VCaP (cell line): ENCODE measurements around the gene FAM53B.

Experiments used
- H3K27ac ChIP-seq: fragments of 450-650 bp; 2 replicates; pipeline ENCODE4 v1.5.1; 2017
- TF ChIP-seq, protein P1 (sequence below): fragments of 450-650 bp; conservative IDR thresholded peaks from 2 replicates; pipeline ENCODE4 v1.5.1; 2017; ENCODE audit warnings: mild to moderate bottlenecking, moderate library complexity

Gene FAM53B

DNA sequence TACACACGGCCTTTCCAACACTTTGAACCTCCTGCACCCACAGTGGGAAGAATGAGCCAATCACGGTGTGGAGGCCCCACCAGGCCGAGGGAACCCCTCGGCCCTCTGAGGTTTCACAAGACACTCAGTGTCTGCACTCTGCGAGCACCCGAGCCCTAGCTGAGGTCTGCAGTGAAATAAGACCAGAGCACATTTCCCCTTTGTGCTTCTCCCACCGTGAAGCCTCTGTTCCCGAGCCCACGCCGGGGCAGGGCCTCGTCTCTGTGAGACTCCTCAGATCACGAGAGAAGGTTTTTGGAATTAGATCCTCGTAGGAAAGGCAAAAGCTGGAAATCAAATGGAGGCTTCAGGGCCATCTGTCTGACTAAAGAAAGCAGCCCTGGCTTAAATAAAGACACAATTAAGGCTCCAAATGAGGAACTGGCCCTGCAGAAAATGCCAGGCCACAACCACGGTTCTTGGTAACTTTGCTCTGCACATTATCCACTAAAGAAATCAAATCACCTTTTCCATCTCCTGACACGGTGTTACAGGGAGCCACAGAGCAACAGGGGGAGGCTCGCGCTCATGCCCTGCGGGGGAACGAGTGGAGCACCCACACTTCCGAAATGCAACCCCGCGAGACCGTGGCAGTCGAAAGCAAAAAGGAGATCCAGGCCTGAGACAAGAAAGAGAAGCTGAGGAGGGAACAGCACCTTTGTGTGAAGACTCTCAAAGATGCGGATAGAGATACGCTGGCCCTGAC lies 43.7 kb downstream of the FAM53B start:
- TF ChIP-seq, protein P1, sequence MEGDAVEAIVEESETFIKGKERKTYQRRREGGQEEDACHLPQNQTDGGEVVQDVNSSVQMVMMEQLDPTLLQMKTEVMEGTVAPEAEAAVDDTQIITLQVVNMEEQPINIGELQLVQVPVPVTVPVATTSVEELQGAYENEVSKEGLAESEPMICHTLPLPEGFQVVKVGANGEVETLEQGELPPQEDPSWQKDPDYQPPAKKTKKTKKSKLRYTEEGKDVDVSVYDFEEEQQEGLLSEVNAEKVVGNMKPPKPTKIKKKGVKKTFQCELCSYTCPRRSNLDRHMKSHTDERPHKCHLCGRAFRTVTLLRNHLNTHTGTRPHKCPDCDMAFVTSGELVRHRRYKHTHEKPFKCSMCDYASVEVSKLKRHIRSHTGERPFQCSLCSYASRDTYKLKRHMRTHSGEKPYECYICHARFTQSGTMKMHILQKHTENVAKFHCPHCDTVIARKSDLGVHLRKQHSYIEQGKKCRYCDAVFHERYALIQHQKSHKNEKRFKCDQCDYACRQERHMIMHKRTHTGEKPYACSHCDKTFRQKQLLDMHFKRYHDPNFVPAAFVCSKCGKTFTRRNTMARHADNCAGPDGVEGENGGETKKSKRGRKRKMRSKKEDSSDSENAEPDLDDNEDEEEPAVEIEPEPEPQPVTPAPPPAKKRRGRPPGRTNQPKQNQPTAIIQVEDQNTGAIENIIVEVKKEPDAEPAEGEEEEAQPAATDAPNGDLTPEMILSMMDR = no peak

DNA sequence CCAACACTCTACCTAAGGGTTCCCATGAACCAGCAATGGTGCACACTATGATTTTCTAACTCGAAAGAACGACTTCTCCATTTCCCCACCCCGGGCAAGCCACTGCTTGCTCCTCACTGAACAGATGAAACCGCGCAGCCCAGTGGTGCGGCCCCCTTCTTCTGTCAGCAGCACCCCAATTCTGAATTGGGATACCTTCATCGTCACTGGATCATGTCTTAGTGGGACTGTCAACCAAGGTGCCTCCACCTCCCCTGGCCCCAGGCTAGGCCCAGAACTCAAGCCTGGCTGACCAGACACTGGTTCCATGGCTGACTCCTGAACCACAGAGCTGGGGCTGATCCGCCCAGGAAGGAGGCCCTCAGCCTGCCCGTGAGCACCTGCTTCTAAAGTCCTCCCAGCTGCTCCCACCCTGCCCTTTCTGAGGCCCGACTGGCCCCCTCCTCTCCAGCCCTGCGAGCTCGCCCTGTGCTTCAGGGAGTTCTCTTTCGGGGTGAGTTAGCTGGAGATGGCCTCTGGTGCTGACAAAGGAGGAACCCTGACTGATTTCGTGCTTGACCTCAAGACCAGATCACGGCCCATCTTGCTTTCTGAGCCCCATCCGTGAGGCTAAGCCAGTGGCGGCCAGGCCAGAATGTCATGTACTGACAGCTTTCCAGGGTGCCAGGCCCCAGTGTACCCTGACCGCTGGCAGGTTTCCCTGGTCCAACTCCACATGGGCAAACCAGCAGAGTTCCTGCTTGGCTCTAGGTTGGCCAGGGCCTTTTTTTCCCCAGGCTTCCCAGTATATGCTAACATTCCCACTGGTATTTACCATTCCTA lies 44.5 kb downstream of the FAM53B start:
- TF ChIP-seq, protein P1 = no peak
- H3K27ac ChIP-seq = no peak overlapping the region

More for the DNA sequence above, 43.7 kb downstream of the FAM53B start:
- no peak overlapping the region for H3K27ac ChIP-seq

DNA sequence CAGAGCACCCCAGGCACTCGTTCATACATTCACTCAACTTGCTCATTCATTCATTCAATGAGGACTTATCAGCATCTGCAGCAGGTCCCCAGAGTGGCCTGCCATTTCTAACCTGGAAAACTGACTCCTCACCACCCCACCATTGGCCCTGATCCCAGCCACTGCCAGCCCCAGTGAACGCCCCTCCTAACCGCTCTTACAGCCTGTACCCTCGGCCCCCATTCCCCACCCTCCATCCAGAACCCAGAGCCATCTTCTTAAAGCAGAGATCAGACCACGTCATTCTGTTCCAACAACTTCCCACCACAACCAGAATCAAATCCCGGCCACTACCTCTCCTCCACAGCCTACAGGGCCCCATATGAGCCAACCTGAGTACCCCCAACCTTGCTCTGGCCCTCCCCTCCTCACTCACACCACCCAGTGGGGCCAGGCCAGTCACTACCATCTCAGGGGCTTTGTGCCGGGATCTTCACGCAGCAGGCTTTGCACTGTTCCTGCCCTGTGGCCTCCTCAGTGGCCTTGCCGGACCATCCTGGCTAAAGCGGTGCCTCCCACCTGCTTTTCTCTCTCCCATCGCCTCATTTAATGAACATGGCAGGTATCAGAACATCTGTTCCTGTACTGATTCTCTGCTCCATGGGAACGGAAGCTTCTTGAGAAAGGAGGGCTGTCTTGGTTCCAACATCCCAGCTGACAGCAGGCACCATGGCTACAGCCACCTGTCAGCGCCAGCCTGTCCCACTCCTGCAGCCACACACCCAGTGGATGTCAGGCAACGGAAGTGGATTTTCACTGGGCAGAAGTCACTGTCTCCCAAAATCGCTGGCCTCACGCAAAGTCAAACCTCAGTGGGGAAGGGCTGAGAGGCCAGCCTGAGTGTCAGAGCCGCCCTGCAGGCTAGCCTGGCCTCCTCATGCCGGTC lies 45.4 kb downstream of the FAM53B start:
- TF ChIP-seq, protein P1 = no peak
- no peak overlapping the region for H3K27ac ChIP-seq

DNA sequence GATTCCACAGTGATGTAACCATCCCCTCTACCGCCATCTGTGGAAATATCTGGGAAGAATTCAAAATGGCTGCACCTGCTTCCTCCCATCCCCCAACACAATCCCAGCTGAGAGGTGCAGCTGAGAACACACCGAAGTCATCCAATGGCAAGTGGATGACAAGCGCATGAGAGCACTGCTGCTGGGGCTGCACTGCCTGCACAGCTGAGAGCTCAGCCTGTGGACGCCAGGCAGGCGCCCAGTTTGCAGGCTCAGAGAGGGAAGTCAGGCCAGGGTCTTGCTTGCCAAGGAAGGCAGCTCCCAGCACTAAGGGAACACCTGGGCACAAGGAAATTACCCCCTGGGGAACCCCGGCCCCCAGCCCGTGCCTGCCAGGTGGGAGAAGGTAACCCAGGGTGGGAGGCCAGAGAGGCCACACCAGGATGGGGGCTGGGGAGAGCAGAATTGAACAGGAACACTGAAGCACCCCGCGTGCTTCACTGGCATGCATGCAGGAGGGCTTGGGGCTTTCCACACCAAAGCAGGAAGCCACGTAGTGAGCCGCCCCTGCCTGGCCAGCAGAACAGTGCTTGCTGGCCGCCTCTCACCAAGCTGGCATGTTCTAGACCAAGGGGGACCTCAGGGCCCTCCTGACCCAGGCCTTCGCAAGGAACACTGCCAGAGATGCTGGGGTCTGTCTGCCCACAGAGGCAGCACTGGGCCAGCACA lies 46.2 kb downstream of the FAM53B start:
- no peak overlapping the region for H3K27ac ChIP-seq
- TF ChIP-seq, protein P1 = no peak

DNA sequence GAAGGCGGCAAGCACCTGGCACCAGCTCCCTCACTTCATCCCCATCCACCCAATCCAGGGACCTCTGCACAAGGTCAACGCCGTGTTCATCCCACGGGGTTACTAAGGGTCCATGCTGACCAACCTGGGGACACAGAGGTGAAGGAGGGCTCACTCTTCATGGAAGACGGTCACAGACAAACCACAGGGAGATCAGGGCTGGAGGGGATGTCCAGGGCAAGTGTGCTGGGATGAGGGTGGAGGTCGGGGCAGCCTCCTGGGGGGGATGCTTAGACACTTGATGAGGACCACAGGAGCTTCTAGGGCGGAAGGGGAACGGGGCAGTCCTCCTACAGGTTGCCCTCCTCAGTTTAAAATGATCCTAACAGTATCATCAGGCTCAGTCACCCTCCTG lies 46.7 kb downstream of the FAM53B start:
- TF ChIP-seq, protein P1 = no peak
- H3K27ac ChIP-seq = no peak overlapping the region

DNA sequence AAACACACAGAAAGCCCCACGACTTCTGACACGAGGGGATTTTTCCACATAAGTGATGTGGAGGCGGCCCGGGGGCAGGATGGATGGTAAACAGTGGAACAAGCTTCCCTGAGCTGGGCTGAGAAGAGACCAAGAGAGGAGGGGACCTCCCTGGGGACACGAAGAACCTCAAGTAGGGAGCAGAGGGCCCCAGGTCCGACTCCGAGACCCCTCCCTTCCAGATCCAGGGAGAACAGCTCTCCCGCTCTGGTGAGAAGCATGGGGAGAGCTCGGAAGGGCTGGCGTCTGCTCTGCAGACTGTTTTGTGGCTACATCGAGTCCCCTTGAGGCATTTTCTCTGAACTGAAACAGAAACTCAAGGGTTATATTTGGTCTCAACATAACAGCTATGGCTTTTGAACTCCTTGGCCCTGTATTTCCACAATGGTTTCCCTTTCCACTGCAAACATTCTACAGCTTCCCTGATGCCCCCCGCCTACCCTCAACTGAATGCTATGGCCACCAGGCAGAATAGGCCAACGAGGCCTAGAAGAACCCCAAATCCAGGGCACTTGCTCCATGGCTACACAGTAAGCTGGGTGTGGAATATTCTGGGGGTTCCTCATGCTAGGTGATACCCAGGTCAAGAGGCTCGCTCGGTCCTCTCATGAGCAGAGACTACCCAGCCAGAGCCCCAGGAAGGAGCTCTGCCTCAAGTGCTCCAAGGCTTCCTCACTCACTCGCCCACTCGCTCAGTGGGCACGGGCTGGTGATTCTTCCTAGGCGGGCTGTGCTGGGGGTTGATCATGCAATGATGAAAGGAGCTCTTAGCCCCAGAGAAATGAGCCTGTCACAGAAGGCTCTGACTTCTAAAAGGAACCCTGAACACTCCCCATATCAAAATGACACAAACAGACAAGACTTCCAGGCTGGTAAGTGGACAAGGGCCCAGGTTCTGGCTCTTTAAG lies 47.5 kb downstream of the FAM53B start:
- TF ChIP-seq, protein P1 = no peak
- no peak overlapping the region for H3K27ac ChIP-seq
